NB4 (cell line): ENCODE results near the gene PCDHB3.

ENCODE experiments used
- CTCF ChIP-seq: IDR thresholded peaks from one replicate; pipeline ENCODE4 v1.5.1; 2012; ENCODE audit warnings: low read depth, low read length
- MAX ChIP-seq: IDR thresholded peaks from 2 replicates; pipeline ENCODE4 v1.6.1; 2011; ENCODE audit warnings: low read depth, low read length
- MYC ChIP-seq: IDR thresholded peaks from 2 replicates; pipeline ENCODE4 v1.6.1; 2011; ENCODE audit warnings: low read depth, low read length
- POLR2A ChIP-seq: IDR thresholded peaks from 2 replicates; pipeline ENCODE4 v1.6.1; 2011; ENCODE audit warnings: mild to moderate bottlenecking; ENCODE audit not compliant: insufficient read length; ENCODE audit errors: extremely low read depth

GRCh38 chr5:141121563-141121962 lies 21.3 kb downstream of the PCDHB3 start, which contains the start of gene PCDHB4:
- no peak for TF ChIP-seq POLR2A
- no peak for TF ChIP-seq MAX
- TF ChIP-seq CTCF = no peak
- no peak for TF ChIP-seq MYC
